LoVo (cell line): ENCODE results near the gene TSPAN31.

Experiments
- DNase-seq: peaks from one replicate; pipeline ENCODE4 v3.0.0-alpha.2; 2016; ENCODE audit warnings: low spot score

TSPAN31 gene

DNA sequence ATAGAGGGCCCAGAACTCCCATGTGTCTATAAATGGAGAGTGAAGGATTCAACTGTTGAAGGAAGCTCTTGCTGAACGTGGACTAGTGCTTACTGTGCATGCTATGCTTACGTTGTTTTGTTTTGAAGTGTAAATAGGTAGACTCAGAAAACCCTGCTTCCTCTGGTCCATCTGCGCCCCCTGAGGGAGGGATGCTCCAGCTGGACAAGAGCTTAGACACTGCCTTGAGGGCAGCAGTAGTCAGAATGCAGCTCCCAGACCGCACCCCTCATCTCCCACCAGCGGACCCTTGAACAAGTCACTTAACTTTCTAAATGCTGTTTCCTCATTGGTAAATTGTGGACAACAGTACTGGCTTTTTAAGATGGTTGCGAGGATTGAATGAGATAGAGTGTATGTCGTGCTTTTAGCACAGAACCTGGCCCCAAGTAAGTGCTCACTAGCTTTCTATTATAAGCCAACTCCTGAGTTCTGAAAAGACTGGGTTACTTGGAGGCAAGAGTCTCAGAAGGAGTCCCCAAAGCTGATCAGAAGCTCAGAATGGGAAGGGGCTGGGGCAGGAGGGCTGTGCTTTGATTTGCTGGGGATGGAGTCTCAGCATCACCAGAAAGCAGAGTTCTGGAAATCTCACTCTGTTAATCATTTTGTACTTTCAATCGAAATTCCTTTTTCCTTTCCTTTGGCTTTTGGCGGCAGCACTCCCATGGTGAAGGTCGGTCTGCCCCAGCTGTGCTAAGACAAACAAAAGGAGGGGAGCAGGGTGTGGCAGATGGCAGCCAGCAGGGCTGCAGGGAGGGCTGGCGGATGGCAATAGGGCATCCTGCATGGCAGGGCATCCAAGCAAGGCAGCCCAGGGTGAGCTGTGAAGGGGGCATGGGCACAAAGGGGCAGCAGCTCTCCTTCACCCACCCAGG, 21.9 kb upstream of the TSPAN31 start:
- no peak for DNase-seq

DNA sequence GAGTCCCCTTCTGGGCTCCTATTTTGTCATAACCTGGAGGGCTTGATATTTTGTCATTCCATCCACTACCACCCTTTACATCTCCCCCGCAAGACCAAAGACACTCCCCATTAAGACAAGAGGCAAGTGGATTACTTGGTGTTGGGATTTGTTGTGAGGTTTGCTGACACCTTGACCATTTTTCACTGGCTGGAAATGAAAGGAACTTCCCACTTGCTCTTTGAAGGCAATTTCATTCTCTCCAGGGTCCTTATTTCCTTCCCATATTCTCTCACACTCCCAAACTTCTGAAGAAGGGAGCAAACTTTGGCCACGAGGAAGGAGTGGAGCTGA, 21.2 kb upstream of the TSPAN31 start:
- DNase-seq = no peak

DNA sequence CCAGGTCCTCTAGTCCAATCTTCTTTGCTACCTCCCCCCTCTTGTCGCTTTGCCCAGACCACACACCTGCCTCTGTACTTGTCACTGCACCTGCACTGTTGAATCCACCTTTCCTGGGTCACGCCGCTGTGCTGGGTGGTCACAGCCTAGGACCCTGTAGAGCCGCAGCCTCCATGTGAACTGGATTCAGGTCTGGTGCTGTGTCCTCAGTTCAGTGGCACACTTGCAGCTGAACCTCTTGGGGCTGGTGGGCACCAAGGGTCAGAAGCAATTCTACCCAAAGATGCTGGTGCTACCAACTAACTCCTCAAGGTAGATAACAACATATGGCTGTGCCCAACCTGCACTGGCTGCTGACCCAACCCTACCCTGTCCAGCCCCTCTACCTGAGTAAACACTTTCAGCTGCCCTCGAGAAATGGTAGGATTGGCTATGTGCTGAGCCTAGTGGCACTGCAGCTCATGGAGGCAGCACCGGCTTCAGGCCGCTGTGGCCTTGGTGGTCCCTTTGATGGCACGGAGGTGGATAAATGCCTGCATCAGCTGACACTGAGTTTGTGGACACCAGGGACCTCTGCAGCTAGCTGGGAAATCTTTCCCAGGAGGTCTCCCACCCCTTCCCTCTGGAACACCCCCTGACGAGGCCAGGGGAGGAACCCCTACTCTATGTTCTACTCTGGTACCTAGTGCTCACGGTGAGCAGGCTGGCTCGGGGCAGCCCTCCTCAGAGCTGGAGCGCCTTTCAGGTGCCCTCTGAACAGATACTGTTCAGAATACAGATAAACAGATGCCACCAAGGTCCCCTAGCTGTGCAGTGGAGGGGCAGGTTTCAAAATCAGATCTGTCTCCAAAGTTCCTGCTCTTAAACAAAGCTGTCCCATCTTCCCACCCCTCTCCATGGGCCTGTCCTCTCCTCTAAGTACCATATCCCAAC, 20.6 kb upstream of the TSPAN31 start:
- DNase-seq = no peak

DNA sequence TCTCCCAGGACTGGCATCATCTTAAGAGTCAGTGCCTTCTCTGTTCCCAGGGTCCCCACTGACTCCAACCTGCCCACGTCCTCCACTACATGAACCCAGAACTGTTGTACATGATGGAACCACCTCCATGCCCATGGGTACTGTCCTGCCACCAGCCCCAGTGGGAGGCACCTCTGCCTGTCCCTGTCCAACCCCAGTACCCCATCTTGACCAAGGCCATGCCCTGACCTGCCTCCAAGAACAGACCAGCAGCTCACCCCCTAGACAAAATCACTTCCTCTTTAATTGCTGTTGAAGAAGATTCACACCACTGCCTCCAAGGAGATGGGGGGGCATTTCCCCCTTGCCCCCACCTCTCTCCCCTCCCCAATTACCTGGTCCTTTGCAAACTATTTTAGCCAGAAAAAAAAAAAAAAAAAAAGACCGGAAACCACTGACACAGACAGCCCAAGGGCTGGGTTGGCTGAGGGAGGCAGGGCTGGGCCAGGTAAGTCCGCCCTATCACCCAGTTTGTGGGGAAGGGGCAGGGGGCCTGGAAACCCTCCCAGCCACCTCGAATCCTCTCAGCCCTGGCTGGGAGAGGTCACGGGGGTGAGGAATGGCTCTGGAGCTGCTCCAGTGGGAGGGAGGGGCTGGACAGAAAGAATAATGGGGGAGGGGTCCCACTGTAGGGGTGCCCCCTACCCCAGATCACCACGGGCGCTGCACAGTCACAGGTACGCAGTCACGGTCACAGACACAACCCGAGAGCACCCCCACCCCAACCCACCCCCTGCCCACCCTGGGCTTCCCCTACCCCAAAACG, 19.7 kb upstream of the TSPAN31 start:
- no peak for DNase-seq

DNA sequence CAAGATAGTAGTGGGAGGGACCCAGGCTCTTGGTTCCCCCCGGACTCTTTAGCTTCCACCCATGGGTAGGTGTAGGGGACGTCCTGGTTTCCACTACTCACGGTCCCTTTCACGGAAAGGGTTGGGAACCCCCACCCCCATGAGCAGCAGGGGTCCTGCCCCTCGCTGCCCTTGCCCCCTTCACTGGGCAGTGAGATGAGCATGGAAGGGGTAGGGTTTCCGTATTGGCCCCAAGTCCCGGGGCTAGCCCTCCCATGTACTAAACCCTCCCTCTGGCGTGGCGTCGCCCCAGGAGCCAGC, 19.0 kb upstream of the TSPAN31 start:
- no peak for DNase-seq

DNA sequence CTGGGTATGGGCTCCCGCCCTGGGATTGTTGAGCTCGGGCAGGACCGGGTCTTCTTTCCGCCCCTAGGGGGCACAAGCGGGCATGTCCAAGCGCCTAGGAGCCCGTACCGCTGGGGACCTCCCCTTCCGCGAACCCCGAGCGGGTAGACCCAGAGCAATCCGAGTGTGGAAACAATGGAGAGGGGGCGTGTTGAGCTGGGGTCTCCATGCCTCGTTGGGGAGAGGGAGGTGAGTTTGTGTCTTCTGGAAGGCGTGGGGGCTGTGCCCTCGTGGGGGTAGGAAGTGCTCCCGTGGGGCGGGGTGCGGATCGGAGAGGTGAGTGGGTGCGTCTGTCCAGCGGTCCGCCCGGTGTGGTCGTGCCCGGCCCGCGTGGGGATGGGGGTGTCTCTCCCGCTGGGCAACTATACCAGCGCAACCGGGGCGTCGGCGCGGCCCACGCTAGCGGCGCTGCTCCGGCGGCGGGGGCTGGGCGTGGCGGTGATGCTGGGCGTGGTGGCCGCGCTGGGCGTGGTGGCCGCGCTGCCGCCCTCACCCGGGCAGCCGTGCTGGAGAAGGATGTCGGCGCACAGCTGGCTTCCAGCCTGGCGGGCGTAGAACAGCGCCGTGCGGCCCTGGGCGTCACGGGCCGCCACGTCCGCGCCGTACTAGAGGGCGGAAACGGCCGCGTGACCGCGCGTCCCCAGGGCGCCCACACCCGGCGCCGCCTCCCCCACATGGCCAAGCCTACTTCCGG, 18.5 kb upstream of the TSPAN31 start:
- DNase-seq = peak; percentile 96

DNA sequence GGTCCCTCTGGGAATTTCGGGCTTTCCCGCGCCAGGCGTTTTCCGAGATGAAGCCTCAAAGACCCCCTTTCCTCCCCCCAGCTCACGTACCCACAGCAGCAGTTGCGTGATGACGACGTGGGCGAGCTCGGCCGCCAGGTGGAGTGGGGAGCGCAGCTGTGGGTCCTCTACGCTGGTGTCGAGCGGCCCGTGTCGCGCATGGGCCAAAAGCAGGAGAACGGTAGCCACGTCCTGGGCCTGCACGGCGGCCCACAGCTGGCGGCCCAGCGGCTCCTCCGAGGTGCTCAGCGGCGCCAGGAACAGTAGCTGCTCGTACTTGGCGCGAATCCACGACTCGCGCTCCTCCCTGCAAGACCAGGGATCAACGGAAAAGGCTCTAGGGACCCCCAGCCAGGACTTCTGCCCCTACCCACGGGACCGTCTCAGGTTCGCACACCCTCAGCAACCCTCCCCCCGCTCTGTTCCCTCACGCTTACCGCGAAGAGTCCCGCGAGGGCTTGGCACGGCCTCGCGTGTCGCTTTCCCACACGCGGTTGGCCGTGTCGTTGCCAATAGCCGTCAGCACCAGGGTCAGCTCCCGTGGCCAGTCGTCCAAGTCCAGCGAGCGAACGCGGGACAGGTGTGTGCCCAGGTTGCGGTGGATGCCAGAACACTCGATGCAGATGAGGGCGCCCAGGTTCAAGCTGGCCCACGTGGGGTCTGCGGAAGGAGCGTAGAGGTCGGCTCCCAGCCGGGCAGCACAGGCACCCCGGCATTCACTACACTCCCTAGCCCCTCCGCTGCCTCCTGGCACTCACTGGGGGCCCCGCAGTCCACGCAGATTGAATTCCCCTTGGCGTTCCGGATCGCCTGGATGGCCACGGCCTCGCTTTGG, 17.7 kb upstream of the TSPAN31 start:
- no peak for DNase-seq

DNA sequence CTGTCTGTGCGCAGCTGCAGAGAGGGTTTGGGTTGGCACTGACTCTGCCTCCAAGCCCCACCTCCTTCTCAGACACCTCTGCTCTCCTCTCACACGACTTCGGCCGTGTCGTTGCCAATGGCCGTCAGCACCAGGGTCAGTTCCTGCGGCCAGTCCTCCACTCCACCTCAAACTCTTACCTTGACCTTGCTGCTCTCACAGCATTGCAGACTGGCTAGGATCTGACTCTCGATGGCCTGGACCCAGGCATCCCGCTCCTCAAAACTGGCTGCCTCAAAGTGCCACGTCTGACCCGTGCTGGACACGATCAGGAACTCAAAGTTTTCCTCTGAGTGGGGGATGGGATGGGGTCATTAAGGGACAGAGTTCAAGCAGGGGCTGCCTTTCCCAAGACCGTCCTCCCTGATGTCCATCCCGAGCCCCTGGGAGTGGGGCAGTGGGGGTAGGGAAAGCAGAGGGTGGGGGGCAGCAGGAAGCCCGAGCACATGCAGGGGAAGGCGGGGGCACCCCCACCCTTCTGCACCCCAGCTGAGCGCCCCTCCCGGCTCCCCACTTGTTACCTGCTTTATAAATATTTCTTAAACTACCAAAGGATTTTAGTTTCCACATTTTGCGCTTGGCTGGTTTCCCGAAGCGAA, 17.0 kb upstream of the TSPAN31 start:
- DNase-seq = no peak

DNA sequence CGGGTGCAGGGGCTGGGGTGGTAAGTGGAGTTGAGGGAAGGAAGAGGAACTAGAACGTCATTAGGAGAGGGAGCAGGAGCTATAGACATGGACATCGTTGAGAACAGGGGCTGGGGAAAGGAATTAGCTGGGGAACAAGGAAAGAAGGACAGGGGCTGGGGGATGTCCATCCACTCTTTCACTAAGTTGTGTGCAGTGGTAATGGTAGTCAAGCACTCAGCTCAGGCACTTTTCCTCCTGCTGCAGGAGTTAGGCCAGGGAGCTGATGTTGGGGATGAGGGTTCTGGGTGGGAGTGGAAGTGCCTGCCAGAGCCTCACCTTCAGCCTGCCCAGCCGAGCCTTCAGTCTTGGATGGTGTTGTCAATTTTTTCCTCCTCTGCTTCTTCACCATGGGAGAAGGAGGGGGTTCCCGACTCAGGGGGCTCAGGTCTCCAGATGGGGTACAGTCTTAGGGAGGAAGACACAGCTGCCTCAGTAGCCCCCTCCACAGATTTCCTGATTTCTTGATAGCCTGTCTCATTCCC, 15.5 kb upstream of the TSPAN31 start:
- no peak for DNase-seq

DNA sequence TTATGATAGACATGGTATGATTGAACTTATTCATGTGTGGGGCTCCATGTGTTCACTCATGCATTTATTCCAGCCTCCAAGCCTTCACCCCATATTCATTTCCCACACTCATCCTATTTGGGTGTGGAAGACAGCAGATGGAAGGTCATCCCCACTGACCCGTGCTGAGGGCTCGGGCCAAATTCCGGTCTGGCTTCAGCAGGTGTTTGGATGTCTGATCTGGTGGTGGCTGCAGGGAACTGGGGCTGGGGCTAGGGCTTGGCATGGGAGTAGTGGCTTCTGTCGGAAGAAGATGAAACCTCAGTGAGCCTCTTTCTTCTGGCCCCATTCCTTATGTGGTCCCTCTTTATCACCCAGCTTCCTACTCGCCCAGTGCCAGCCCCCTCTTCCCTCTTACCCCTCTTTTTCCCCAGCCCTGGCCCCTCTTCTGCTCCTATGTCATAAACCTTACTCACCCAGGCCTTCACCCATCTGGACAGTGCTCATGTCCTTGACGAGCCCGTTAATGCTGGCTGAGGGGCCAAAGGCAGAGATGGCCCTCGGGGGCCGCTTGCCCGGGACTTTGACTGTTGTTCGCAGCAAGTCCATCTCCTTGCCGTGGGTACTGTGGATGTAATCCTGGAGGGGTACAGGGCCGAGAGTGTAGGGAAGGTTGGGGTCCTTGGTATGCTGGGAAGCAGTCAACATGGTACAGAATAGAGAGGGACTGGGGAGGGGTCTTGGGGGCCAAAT, 14.3 kb upstream of the TSPAN31 start:
- no peak for DNase-seq

DNA sequence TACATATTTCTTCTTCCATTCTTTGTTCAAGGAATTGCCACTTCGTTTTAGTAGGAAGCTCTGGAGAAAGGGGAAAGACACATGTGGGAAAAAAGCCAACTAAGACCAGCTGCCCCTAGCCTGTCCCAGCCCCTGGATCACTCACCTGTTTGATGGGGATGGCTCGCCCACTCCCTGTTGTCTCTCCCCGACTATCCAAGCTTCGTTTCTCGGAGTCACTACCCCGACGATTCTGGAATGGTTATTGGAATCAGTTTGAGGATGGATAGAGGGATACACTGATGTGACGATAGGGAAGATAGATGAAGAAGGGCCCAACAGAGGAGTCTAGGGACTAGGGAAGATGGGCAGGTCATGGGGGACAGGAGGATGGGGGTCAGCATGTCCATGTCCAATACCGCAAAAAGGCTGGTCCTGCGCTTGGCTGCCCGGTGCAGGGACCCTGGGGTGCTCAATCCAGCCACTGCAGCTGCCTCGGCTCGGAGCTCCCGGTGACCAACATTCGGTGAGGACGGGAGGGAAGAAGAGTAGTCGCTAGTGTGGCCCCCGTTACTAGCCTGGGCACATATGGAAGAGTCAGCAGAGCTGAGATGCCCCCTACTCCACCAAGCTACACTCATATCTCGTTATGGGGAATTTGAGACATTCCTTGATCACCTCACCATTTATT, 13.3 kb upstream of the TSPAN31 start:
- DNase-seq = no peak

DNA sequence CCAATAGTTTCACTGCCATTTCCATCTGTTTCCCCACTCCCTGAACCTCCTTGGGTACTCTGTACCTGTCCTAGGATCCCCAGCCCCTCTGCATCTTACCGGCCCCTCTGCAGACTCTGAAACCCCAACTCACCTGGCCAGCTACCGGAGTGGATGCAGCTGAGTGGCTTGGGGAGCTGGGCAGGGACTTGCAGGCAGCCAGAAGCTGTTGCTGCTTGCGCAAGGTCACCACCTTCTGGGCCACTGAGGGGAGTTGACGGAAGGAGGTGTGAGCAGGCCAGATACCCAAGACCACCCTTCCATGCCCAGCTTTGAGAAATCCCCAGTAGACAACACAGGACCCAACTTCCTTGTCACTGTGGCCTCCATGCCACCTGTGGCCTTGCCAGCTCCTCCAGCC, 12.6 kb upstream of the TSPAN31 start:
- DNase-seq = no peak

DNA sequence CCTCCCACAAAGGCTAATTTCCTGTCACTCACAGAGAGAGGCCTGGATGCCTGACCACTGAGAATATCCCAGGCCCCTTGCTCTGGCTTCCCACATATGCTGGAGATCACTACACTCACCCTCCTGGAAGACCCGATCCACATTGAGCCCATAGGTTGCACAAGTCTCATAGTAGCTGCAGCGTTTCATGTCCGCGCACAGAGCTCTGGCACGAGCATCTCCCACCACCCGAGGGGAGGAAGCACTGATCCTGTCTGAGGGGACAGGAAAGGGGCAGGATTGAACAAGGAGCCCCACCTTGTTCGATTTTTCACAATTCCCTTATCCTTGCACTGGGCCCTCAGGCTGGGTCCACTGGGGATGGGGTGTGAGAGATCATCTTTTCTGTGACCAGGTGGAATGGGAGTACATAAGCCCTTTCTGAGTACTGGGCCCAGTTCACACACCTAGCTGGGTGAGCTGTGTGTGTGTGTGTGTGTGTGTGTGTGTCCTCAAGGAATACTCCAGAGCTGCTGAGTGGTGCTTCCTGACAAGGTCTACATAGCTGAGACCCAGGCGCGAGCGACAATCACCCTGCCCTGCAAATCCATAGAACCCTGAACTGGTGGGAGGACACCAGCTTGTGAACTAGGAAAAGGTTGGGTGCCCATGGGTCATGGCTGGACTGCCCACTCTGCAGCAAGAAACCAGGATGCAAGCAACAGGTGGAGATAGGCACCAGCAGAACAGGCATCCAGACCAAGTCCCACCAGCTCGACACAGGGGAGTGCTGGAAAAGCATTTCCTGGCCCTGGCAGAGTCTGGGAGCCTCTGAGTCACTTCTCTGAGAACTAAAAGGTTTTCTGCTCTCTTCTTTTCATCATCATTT, 11.9 kb upstream of the TSPAN31 start:
- no peak for DNase-seq

DNA sequence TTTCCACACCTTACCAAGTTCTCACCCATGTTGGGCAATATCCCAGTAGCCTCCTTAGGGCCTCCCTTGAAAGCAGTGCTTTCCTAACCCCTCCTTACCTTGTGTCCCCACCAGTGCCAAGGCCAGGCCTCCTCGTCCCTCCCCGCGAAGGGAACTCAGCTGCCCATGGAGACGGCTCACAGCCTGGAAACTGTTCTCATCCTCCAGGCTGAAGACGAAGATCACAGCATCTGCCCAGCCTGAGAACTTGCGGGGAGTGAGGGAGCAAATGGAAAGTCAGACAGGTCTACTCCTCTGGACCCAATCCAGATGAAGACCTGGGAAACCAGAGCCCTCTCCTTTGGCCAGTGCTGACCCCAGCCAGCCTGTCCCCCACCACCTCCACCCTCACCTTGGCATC, 10.9 kb upstream of the TSPAN31 start:
- DNase-seq = no peak

DNA sequence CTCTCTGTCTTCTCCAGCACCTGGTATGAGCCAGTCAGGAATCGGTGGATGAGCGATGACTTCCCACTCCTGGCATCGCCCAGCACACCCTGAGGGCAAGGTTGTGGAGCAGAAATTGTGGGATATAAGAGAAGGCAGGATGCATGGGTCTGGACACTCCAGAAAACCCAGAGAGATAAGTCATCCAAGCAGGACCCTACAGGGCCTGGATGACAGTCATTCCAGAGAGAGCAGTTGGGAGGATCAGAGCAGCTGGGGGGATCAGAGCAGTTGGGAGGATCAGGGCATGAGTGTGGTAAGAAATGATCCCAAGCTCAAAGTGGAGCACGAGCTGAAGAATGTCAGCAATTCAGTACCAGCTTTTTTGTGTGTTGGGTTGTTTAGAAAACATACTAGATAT, 10.2 kb upstream of the TSPAN31 start:
- no peak for DNase-seq

DNA sequence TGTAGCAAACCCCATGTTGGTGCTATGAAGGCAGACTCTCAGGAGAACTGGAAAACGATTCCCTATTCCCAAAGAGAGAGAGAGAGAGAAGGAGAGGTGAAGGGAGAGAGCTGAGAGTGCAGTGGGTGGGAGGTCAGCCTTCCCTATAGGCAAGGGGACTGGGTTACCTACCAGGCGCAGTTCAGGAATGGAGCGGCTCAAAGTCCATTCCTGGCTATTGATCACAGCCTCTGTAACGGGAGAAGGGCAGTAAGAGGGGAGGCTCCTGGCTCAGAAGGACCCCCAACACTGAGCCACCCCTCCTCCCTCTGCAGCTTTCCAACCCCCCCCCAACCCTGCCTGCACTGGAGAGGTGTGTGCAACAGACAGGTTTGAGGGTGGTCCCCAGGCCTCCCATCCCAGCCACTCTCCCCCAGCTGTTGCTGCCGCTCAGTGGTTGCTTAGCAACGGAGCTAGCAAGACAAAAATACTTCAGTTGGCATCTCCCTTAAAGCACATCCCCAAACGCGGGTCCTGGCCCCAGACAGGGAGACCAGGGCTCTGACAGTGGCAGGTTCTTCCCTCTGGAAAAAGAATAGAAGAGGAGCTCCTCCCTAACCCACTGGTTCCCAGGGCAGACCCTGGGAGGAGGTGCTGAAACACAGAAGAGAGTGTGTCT, 9.5 kb upstream of the TSPAN31 start:
- DNase-seq = no peak
